HG03108 (cell line): ENCODE data around the gene ZSCAN25.
"Not testable (repeated sequence)": the region's sequence is repeated elsewhere in the genome, so short reads cannot be mapped to it uniquely, and the experiment has no call there.

Experiments used
- ATAC-seq: cut with Tn5 transposase; IDR thresholded peaks from one replicate; pipeline ENCODE4 v1.9.1; 2021; ENCODE audit warnings: moderate library complexity; ENCODE audit not compliant: unreplicated experiment

ZSCAN25 gene

DNA sequence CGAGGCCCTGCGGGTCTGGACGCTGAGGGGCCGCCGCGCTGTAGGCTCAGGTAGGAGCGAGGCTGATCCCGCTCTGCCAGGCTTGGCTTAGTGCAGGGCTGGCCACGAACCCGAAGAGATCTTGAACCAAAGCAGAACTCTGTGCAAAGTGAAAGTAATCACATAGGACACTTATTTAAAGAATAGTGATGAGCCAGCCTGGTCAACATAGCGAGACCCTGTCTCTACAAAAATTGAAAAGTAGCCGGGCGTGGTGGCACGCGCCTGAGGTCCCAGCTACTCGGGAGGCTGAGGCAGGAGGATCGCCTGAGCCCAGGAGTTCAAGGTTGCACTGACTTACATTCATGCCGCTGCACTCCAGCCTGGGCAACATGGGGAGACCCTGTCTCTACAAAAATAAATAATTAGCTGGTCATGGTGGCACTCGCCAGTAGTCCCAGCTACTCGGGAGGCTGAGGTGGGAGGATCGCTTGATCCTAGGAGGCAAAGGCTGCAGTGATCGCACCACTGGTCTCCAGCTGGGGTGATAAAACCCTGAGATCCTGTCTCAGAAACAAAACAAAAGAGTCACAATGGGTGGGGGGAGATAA lies 541 bp downstream of the ZSCAN25 start:
- ATAC-seq, result no peak

DNA sequence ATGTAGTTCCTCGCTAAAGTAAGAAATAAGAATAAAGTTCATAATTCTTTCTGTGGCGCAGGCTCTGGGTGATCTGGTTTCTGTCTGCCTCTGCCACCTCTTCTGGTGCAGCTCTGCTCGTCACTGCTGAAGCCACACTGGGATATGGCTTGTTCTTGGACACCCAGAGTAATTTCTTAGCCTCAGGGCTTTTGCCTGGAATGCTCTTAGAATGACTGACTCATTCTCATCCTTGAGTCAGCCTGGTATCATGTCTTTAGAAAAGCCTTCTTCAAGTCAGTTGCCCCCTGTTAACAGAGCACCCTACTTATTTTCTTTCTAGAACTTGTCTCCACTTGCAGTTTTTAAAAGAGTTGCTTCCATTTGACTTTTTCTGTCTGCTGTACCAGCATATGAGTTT lies 2.0 kb downstream of the ZSCAN25 start:
- no peak for ATAC-seq

DNA sequence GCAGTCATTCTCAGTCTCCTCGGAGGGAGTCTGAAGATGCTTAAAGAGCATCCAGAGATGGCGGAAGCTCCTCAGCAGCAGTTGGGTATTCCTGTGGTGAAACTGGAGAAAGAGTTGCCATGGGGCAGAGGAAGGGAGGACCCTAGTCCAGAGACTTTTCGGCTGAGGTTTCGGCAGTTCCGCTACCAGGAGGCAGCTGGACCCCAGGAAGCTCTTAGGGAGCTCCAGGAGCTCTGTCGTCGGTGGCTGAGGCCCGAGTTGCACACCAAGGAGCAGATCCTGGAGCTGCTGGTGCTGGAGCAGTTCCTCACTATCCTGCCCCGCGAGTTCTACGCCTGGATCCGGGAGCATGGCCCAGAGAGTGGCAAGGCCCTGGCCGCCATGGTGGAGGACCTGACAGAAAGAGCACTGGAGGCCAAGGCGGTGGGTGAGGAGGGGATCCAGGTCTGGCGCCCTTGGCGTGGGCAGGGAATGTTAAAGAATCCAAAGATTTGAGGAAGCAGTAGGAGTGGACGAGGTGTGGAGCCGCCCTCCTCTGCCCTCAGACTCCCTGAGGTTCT lies 2.9 kb downstream of the ZSCAN25 start:
- ATAC-seq, result no peak

DNA sequence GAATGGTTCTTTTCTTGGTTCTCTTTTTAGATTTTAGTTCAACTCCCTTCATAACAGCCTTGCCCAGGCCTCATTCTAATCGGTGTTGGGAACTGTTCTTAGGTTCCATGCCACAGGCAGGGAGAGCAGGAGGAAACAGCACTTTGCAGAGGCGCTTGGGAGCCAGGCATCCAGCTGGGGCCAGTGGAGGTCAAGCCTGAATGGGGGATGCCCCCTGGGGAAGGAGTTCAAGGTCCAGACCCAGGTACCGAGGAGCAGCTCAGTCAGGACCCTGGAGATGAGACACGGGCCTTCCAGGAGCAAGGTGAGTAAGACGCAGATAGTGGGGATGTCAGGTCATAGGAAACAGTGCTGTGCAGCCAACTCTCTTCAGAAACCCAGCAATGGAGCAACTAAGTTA lies 4.5 kb downstream of the ZSCAN25 start:
- ATAC-seq, result no peak

DNA sequence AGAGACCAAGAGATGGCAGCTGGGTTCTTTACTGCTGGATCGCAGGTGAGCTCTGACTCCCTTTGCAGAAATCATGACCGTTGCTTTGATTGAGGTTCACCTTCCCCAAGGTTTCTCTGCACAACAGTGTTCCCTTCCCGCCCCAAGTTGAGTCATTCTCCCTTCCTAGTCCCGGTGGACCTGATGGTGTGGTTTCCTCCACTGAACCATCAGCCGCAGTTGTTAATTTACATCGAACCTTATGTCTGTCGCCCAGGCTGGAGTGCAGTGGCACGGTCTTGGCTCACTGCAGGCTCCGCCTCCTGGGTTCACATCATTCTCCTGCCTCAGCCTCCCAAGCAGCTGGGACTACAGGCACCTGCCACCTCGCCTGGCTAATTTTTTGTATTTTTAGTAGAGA lies 5.8 kb downstream of the ZSCAN25 start:
- no peak for ATAC-seq

DNA sequence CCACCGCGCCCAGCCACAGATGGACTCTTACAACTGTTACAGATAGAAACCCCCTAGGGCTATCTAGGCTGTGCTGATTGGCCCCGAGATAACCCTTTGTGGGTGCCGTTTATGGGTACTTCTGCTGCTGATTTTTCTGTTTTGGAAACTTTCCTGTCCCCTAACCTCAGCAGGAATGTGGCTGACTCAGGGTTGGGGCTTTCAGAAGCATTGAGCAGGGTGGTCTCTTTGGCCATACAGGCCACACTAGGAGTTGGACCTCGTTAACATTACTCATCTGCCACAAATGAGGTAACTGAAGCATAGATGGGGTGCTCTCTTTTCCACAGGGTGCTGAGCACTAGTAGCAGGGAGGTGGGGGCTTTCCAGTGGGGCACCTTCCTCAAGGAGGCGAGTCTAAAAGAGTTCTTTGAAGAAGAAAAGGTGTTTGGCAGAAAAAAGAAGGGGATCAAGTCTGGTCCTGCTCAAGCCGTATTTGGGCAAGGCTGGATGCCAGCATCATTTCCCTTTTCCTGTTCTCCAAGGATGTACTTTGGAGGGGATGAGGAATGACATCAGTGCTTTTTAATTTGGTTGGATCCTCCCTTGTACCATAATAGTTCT lies 6.4 kb downstream of the ZSCAN25 start:
- no peak for ATAC-seq

DNA sequence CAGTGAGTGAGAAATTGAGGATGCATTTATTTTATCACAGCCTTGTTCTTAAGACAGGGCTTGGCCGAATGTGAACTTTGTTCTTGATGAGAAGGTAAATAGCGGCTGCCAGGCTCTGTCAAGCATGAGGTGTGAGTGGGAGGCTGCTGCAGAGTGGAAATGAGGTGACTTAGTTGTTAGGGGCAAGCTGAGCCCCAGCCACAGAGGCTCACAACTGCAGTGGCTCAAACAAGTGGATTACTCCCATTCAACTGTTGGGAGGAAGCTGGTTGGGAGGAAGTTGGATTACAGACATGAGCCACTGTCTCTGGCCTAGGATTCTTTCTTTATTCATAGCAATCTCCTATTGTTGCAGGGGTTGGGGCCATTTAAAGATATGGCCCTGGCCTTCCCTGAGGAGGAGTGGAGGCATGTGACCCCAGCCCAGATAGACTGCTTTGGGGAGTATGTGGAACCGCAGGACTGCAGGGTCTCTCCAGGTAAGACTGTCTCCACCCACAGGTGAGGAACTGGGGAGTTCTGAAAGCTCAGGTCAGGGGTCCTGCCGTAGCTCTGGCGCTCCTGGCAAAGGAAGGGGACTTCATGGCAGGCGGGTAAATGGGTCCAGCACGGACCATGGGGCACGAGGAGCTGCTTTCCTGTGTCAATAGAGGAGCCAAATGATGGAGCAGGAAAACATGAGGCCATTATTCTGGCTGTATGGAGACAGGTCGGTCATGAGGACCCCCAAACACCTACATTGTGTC lies 7.1 kb downstream of the ZSCAN25 start:
- no peak for ATAC-seq

DNA sequence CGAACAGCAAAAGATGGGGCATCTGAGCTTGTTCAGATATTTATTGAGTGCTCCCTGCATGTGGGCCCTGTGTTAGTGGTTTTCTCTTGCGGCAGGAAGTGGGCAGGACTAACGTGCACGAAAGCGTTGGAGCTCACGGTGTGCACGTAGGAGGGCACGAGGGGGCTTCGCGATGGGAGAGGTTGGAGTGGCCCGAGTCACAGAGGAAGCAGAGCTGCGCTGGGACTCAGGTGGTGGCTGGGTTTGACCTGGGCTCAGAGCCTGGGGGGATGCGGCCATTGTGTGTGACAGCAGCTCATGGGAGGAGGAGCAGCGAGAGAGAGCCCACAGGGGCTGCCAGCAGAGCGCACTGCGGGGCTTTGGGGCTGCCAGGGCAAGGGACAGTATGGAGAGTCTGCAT lies 7.7 kb downstream of the ZSCAN25 start:
- ATAC-seq, result no peak

DNA sequence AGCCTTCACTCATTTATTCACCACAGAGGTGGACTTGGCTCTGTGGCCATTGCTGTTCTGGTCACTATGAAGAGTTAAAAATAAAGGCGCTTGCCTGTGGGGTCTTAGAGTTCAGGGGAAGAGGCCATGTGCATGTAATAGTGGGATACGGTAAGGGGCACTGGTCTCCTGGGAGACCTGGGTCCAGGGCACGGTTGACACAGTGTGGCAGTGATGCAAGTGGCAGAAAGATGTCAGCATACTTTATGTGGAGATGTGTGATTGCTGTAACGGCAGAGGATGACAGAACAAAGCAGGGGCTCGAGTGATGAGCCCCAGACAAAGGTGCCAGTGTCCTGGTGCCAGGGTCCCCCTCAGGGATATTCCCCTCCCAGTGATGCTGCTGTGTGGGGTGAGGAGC lies 8.6 kb downstream of the ZSCAN25 start:
- no peak for ATAC-seq

DNA sequence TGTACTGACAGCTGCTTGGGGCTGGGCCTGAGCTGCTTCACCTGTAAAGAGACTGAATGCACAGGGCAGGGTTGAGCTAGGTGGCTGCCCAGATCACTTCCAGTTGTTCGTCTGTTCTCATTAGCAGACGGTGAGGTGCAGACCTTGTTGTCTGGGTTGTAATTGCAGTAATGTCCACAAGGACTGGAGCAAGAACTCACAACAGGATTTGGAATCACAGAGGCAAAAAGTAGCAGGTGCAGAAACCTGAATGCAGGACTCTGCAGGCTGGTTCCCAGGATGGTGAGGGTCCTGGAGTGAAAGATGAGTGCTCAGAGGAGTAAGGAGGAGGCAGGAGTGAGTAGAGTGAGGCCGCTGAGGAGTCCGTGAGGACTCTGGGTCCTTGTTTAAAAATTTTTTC lies 9.2 kb downstream of the ZSCAN25 start:
- no peak for ATAC-seq

DNA sequence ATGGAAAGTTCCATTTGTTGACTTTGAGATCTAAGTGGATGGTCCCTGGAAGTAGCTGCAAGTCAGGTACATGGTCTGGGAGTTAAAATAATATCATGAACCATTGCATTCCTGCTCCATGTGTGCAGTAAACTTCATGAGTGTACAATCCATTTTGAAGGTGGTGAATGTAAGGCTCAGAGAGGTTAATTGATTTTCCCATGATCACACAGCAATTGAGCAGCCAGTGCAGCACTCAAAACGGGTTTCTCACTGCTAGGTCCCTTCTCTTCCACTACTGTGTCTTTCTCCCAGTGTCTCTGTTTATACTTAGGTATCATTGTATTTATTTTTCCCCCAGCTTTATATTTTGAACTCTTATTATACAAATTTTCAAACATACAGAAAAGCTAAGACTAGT lies 9.9 kb downstream of the ZSCAN25 start:
- ATAC-seq, result no peak

DNA sequence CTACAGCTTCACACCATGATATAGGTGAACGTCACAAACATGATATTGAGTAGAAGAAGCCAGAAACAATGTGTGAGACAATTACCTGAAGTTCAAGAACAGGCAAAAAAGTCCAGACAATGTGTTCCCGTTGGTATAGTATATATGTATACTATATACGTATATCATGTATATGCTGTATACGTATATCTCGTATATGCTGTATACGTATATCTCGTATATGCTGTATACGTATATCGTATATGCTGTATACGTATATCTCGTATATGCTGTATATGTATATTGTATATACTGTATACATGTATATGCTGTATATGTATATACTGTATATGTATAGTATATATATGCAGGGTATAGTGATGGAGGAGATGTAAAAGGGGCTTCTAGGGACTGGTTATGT lies 10.8 kb downstream of the ZSCAN25 start:
- ATAC-seq, result no peak

DNA sequence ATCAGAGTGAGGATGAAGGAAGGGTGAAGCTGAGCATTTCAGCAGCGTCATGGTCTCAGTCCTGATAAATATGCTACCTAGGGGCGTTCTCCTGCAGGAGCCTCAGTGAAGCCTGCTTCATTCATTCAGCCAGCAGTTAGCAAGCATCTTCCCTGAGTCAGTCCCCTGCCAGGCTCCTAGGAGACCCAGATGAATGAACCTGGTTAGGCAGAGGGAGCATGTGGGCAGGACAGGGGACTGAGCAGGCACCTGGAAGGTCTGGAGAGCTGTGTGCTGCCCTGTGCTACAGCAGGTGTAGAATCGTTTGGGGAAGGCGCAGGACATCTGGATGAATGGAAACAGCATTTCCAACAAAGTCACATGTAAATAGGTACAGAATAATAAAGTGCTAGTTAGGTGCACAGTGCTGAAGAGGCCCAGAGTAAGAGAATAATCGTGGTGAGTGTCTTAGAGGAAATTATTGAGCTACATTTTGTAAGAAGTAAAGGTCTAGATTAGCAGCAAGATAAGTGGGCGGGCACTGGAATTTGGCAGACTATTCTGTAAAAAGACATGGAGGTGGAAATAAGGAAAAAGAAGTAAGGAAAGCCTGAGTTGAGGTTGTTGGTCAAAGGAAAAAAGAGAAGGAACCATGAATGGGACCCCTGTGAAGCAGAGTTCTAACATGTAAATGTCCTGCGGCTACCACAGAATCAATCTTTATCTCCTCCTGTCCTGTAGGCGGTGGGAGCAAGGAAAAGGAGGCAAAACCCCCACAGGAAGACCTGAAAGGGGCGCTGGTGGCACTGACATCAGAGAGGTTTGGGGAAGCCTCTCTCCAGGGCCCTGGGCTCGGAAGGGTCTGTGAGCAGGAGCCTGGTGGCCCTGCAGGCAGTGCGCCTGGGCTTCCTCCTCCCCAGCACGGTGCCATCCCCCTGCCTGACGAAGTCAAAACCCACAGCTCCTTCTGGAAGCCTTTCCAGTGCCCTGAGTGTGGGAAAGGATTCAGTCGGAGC lies 12.0 kb downstream of the ZSCAN25 start:
- no peak for ATAC-seq

DNA sequence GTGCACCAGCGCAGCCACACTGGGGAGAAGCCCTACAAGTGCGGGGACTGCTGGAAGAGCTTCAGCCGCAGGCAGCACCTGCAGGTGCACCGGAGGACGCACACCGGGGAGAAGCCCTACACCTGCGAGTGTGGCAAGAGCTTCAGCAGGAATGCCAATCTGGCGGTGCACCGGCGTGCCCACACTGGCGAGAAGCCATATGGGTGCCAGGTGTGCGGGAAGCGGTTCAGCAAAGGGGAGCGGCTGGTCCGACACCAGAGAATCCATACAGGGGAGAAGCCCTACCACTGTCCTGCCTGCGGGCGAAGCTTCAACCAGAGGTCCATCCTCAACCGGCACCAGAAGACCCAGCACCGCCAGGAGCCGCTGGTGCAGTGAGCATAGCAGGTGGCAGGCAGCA lies 12.9 kb downstream of the ZSCAN25 start:
- no peak for ATAC-seq

DNA sequence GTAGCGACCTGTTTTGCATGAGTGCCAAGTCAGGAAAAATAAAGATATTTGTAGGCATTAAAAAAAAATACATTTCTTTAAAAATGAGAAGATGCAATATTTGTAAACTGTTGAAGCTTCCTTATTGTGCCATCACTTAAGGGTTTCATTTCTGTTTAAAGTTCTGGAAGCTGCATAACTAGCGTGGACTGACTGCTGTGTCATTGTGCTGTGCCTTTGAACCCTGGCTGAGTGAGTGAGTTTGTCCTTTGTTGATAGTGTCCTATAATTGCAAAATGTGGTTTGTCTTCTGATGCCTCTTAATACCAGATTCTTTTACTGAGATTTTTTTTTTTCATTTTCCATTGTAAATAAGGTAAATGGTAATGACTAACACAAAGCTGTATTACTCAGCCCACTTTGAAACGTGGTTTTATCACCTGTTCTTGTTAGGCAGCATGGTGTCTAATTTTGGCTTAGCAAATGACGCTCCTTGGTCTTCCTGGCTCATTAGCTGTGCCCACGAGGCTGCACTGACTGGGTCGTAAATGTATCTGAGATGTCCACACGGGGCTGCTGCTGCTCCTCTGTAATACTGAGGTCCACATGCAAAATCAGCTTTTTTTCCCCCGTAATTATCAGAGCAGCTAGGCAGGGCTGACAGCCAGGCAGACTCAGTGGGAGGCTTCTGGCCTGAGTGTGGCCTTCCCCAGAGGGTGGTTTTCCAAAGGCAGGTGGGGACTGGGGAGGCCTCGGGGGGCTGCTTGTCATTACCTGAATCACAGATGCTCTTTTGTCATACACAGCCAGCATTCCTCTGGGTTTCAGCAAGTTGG lies 14.8 kb downstream of the ZSCAN25 start:
- ATAC-seq, result no peak

DNA sequence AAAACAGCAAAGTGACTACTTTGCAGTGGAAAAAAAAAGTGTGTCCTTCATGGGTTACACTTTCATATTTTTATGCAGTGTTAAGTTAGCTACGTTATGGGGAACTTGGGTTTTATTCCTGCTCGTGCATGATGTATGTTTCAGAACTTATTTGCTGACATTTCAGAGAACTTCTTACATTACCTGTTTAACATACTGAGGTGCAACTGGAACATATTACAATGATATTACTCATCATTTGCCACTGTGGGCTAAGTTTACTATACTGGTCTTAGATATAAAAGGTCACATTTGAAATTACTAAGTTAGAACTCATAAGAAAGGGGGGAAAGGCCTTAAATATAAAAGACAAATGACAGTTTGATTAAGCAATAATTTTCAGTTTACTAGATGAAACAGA lies 20.7 kb downstream of the ZSCAN25 start:
- not testable (repeated sequence) for ATAC-seq

DNA sequence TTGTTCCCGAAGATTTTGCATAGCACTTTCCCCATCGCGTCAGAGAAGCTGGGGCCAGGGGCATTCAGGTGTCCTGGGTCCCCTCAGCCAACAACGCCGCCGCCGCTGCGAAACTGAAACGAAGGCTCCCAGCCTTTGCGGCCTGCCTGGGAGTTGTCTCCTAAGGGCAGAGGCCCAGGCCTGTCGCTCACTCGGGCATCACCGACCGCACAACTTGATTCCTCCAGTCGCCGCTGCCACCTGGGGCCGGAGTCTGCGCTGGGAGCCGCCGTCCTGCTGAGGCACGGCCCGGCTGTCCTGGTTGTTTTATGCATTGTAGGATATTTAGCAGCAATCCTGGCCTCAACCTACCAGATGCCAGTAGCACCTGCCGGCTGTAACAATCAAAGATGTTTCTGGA lies 22.0 kb downstream of the ZSCAN25 start:
- no peak for ATAC-seq

DNA sequence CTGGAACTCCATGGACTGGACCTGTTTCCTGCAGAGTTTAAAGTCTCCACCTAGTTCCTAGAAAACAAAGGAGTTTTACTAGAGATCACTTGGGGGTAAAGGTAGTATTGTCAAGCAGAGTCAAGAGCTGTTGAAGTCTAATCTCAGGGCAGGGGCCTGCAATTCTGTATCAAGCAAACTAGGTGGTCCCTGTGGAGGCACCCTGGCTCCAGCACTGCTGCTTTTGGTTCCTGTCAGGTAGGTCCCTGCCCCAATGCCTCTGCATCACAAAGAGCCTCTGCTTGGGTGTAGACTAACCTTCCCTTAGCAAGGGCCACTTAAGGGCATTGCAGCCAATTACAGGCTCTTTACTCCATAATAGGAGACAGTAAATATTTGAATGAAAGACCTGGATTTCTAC lies 22.5 kb downstream of the ZSCAN25 start:
- no peak for ATAC-seq

DNA sequence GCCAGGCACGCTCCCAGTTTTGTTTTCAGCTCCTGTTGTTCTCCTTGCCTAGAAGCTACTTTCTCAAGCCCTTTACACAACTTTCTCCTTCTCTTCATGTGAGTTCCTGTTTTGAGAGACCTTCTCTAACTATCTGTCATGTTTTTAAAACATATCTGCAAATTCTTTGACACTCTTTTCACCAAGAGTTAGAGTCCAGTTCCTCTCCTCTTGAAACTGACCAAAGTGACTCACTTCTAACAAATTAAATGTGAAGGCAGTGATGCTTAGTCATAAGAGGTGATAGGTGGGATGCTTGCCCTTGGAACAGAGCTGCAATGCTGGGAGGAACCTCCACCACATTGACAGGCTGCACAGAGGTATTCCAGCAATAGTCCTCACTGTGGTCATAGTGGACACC lies 25.3 kb downstream of the ZSCAN25 start:
- ATAC-seq, result no peak

DNA sequence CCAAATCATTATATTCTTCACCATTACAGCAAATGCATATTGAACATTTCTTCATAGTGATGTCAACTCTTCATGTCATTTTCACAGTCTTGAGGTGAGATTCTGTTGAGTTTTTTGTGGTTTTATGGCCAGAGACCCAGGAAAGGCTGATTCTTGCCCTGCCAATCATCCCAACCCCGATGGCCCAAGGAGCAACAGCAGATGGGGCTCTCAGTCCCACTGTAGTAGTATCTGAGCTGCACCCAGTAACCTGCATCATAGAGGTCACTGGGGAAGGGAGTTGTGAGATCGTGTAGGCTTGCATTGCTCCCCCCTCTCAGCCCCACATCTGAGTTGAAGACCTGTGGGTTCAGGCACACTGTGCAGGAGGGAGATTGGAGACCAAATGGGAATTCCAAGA lies 26.7 kb downstream of the ZSCAN25 start:
- no peak for ATAC-seq
